ENCODE data around the gene EPB41L5.

EPB41L5 gene

DNA sequence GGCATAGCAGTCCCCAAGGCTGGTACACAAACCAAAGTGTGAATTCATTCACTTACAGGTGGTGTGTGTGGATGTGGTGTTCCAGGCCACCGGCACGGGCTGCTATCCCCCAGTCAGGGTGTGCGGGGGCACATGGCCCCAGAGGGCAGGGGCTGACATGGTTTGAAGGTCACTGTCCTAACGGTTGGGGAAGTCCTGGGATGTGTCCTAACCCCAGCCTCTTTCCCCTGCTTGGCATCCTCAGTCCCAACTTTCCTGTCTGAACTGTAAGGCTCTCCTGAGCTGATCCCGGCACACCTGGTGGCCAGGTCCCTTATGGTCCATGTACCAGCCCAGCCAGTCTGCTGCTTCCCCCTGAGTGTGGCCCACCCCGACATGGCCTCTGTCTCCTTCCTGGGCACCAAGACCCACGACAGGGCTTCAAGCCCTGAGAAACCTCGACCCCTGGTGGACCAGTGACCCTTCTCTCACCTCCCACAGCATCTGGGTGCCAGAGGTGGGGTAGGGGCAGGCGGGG, 212.7 kb downstream of the EPB41L5 start:
- DNase-seq (ENCODE audit: low read depth) = no peak

DNA sequence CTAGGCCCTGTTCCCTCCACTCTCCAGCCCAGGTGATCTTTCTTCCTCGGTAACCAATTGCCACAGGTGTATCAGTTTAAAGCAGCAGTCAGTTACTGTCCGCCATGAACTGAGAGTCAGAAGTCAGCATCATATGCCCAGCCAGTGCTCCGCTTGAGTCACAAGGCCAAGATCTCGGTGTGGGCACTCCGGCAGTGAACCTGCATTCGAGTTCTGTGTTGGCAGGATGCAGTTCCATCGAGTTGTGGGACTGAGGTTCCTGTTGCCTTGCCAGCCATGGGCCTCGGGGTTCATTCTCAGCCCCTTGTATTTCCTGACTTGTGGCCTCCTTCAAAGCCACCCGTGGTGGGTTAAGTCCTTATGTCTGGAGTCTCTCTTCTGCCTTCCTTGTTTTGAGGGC, 213.4 kb downstream of the EPB41L5 start:
- DNase-seq (ENCODE audit: low read depth) = no peak

DNA sequence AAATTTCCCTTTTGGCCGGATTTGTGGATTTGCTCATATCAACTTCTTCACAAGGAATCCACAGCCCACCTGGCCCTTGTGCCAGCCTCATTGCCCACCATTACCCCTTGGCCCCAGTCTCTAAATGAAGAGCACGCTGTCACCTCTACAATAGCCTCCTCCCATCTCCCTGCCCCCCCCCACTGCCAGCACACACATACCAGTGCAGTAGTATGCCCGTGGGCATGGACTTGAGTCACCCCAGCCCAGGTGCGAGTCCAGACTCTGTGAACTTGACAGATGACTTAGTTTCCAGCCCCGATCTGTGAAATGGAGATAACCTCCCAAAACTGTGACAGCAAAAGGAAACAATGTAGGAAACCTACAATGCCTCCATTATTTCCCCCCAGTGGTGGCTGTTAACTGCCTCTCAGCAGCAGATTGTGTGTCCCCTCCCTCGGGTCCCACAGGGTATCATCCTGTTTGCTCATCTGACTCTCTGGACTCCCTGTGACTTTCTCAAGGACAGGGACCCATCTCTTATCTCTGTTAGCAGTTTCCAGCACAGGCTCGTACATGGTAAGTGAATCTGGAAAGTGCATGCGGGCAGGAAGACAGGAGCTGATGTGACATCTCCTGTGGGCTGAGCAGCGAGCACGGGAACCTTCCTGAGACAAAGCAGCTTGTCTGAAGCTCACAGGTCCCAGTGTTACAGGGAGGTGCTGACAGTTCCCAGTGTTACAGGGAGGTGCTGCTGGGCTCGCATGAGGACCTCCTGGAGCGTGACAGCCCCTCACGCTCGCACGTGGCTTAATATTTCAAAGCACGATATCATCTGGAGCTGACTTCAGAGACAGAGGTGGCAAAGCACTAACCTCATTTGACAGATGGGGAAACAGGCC, 214.5 kb downstream of the EPB41L5 start:
- no peak for DNase-seq (ENCODE audit: low read depth)

DNA sequence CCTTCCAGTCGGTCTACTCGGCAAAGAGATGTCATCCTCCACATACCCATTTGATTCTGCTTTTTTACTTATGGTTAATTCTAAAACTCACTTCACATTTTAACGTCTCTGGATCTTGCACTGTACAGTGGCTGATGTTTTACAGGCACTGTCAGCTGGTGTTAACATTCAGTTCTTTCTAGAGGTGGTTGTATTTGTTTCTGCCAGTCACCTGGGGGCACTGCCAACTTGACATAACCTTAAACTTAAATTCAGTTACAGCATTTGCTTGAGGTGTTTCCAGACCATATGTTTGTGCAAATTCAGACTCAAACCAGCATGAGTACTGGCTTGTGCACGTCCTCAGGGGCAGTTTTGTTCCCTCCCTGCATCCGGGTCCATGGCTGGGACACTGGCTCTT, 215.6 kb downstream of the EPB41L5 start:
- no peak for DNase-seq (ENCODE audit: low read depth)
